Measurements from ENCODE around the gene SHH.

SHH gene

GRCh38 chr7:155806096-155806871 lies 6.0 kb downstream of the SHH start:
- DNase-seq (ENCODE audit: low read depth in 3 of 3): no peak

GRCh38 chr7:155805826-155806095 lies 6.5 kb downstream of the SHH start:
- DNase-seq (ENCODE audit: low read depth in 3 of 3): no peak

DNA sequence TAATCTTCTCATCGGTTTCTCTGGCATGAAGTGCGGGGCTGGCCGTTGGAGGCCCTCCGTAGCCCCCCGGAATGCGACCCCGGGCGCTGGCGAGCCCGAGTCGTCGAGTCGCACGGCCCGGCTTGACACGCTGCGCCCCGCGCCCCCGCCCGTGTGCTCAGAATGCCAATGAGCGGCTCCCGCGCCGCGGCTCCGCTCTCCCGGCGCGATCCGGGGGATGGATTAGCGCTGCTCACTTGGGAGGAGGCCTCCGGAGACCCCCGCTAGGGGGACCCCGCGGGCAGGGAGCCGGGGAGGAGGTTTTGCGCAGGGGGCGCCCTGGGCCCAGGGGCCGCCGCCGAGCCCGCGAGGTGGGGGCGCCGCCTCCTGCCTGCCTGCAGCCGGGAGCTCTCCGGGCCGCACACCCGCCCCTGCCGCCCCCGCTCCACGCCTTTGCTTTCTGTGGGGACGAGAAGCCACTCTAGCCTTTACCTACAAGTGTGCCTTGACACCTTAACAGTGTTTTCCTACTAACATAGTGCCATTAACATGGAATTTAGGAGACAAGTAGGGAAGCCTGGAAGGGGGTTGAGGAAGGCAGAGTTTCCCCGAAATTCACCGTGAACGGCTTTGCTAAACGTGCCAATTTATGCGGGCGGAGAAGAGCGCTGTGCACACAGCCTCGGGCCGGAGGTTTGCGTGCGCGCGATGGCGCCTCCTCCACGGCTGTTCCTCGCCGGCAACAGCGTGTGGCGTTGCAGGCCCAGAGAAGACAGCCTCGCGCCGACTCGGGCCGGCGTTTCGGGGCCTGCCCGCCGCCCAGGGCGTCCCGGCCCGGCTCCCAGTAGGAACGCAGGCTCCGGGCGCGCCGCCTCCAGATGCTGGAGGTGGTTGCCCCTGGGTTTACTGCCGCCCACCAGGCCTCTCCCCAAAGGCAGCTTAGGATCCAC lies 7.1 kb downstream of the SHH start:
- DNase-seq (ENCODE audit: low read depth in 3 of 3): peak; percentile 19 to 64 (median 25)

GRCh38 chr7:155804431-155804831 lies 7.8 kb downstream of the SHH start:
- DNase-seq (ENCODE audit: low read depth in 3 of 3): no peak

DNA sequence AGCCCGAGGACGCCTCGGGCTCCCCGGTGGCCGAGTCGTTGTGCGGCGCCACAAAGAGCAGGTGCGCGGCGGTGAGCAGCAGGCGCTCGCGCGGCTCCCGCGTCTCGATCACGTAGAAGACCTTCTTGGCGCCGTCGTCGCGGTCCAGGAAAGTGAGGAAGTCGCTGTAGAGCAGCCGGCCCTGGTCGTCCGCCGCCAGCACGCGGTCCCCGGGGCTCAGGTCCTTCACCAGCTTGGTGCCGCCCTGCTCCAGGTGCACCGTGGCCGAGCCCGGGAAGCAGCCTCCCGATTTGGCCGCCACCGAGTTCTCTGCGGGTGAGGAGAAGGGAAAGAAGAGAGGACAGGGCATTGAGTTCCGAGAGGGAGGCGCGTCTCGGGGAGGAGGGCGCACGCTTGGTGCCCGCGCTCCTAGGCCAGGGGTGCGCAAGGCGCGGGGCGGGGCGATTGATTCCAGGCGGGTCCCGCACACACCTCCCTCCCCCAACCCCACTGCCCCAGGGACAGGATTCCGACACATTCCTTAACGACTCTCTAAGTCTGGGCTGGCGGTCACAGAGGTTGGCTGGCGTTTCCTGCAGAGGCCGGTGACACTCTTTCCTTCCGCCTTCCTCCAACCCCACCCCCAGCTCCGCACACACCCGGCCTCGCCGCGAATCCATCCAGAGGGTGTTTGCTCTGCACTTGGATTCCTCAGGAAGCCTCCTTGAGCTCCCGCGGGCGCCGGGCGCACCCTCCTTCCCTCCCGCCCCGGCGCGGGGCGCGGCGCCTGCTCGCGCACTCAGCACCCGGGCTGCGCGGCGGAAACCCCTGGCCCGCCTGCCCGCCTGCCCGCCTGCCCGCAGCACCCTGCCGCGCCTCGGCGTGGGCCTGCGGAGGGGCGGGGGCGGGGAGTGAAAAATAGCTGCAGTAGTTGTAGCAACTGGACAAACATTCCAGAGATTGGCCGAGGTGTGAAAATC lies 8.6 kb downstream of the SHH start:
- DNase-seq (ENCODE audit: low read depth in 3 of 3): no peak

GRCh38 chr7:155802906-155803417 lies 9.3 kb downstream of the SHH start:
- no peak for DNase-seq (ENCODE audit: low read depth in 3 of 3)

- DNase-seq (ENCODE audit: low read depth in 3 of 3): no peak
Measured at GRCh38 chr7:155802291-155802690, 10.0 kb downstream of the SHH start.

DNA sequence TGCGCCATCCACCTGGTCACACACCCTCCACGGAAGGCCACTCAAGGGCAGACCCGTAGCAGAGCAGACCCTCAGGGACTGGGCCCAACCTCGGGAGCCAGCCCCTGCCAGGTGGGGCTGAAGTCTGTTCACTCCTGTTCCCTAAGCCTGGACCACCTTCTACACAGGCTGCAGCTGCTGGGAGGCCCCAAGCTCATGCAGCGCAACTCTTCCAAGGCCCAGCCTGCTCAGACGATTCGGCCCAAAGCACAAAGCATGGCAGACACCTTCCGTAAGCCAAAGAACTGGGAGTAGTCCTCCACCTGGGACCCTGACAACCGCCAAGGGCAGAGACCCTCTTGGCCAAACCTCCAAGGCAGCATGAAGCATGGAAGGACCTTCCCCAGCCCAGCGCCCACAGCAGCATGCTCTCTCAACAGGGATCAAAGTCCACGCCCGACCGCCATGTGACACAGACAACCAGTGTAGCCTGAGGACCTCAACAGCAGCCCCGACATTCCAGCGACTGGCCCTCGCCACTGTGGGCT lies 11.5 kb downstream of the SHH start:
- DNase-seq (ENCODE audit: low read depth in 3 of 3): no peak

- DNase-seq (ENCODE audit: low read depth in 3 of 3): no peak
Measured at GRCh38 chr7:155800301-155800700, 12.0 kb downstream of the SHH start.

GRCh38 chr7:155799514-155799913 lies 12.7 kb downstream of the SHH start:
- DNase-seq (ENCODE audit: low read depth in 3 of 3): no peak

DNA sequence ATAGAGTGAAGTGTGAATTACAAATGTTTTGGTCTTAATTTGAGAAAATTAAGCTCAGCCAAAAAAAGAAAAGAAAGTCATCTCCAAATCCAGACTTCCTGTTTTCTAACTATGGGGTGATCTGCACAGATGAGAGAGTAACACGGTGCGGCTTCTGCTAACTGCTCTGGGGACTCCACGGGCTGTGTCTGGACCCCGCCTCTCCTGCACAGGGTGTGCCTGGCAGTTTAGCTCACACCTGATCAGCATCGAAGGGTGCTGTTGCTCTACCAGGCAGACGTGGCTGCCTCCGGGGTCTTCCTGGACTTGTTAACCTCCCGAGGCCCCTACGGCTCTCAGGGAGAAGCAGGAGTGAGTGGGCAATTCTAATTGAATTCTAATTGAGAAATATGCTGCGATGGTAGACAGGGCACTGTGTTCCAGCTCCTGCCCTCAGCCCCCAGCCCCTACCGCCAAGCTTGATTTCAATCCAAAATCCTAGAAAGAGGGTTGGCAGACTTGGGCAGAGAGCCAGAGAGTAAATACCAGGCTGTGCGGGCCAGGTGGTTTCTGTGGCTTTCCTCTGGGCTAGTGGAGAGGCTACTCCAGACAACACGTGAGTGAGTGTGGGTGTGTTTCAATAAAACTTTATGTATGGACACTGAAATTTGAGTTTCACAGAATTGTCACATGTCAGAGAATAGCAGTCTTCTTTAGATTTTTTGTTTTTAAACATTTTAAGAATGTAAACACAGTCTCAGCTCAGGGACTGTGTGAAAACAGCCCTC lies 13.4 kb downstream of the SHH start:
- DNase-seq (ENCODE audit: low read depth in 3 of 3): no peak

GRCh38 chr7:155797262-155798250 lies 14.7 kb downstream of the SHH start:
- no peak for DNase-seq (ENCODE audit: low read depth in 3 of 3)

DNA sequence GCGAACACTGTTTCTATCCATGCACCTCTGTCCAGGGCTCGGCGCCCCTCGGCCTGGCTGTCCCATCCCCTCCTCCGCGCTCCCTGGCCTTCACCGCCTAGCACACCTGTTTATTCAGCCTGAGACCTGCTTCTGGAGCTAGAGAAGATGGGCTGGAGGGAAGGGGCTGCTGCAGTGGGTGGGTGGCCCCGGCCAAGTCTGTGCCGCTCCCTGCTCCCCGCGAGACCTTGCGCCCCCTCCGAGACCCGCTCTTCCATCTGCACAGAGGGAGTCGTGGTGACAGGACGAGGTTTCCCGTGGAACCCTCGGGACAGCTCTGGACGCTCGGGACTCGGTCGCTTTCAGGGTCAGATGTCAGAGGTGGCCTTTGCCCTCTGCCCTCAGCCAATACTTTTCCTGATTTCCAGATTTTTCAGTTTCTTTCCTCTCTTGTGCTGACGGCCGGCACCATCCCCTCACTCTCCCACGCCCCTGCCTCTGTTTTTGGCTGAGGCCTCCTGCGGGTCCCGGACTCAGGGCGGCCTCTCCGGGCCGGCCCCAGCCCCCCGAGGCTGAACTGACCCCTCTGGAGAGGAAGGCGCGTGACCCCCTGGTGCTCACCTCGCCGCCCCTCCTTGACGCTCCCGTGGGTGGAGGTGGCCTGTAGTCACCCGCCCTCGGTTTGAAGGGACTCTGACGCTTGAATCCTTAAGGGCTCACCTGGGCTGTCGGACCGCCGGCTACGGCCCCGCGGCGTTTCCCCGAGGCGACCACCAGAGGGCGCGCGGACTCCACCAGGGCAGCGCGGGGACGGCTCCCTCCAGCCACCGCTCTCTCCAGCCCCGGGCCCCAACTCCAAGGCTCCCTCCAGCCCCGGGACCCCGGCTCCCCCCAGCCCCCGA lies 15.6 kb downstream of the SHH start:
- DNase-seq (ENCODE audit: low read depth in 3 of 3): peak; percentile 40 to 58 (median 53)

DNA sequence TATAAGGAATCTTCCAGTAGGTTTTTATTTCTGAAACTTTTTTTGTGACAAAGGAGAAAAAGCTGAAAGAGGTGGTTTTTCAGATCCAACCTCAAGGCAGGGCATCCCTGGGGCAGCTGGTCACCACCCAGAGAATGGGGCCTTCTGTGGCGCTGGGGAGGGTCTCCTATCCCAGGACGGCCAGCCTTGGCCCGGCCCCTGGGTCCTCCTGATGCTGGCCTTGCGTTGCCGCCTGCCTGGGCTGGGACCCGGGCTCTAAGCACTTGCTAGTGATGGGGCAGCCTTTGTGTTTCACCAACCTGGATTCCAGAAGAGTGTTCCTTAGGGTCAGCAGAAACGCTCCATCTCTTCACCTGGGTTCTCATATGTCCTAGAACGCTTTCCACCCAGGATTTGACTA lies 16.3 kb downstream of the SHH start:
- DNase-seq (ENCODE audit: low read depth in 3 of 3): no peak

GRCh38 chr7:155795401-155795800 lies 16.9 kb downstream of the SHH start:
- no peak for DNase-seq (ENCODE audit: low read depth in 3 of 3)

GRCh38 chr7:155794196-155794595 lies 18.1 kb downstream of the SHH start:
- DNase-seq (ENCODE audit: low read depth in 3 of 3): no peak

GRCh38 chr7:155793720-155794119 lies 18.5 kb downstream of the SHH start:
- DNase-seq (ENCODE audit: low read depth in 3 of 3): no peak

- DNase-seq (ENCODE audit: low read depth in 3 of 3): no peak
Measured at GRCh38 chr7:155792999-155793560, 19.2 kb downstream of the SHH start.
